ENCODE measurements around the gene BAHCC1.
A peak's percentile ranks its signal among the peaks of the same experiment; 100 is the strongest.
"Not testable (repeated sequence)": the region's sequence is repeated elsewhere in the genome, so short reads cannot be mapped to it uniquely, and the experiment has no call there.

The BAHCC1 gene

DNA sequence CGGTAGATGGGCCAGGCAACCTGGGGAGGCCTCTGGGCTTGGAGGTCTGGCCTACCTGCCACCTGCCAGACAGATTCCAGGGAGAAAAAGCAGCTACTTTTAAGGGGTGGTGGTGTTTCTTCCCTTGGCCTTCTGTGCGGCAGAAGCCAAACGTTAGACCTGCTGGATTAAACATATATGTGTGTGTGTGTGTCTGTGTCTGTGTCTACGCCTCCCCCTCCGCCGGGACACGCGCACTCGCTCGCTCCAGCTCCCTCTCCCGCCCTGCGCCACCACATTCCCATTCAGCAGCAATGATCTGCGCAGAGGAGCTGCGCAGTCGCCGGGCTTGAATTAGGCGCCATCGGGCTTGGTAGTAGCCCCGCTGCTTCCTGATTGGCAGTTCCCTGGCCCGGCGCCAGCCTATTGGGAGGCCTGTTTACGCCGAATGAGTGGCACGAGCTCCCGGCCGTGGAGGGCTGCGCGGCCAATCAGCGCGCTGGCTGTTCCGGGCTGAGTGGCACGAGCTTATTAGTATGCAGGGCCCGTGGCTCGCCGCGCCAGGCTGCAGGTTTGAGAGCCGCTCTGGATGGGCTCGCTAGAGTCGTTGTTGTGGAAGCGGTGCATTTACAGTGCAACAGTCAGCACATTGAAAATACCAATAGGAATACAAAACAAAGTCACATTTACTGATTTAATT, at the start of gene BAHCC1:
Gene BAHCC1 (plus strand): TSS at position 537 of the 679 bp plus-strand sequence. CDS start 4,283 bp downstream, outside the sequence.
- Histone ChIP-seq H3K27me3 (ENCODE audit: control insufficient read depth, insufficient read depth, low read length) (no peaks in the 10 kb centered on the region), H3K9ac (ENCODE audit: low read length) (peak within 1 kb of the TSS; percentile 73), H3K27ac (ENCODE audit: low read depth, low read length) (peak within 1 kb of the TSS; percentile 94), H3K36me3 (ENCODE audit: control insufficient read depth, insufficient read depth, low read length) (no peaks in the 10 kb centered on the region), H3K4me3 (ENCODE audit: low read length) (peak within 1 kb of the TSS; percentile 87), H3K4me1 (ENCODE audit: control insufficient read depth, insufficient read depth, low read length) (peaks cover 23% of the 10 kb centered on the region)

DNA sequence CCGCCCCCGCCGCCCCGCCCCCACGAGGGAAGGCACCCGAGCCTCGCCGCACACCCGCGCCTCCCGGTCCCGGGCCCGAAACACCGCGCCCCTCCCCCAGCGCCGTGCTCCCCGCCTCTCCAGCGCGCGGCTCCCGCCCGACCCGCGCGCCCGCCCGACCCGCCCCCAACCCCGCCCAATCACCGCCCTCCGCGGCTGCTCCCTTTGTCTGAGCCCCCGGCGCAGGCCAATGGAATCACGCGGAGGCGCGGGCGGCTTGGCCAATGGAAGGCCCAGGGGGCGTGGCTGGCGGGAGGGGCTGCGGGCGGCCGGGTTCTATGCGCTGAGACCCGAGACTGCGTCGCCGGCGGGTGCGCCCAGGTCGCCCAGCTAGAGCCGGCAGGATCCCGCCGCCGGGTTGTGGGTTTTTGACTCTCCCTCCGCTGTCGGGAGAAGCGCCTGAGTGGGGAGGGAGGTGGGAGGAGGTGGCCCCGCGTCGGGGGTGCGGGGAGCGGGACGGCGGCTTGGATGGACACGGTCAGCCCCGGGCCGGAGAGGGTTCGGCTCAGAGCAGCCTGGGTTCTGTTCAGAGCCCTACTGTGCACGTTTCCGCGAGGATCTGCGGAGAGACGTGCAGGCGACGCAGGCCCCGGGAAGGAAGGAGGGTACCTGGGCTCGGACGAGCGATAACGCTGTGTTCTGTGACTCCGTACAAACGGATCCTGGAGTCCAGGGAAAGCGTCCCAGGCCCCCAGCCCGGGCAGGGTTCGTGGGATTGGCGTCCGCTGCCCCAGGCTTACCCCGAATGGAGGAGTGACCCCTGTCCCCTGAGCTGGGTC, 49.0 kb upstream of the BAHCC1 start:
- peak overlapping the region; percentile 70 for H3K27ac ChIP-seq (ENCODE audit: low read depth, low read length)
- H3K36me3 ChIP-seq (ENCODE audit: control insufficient read depth, insufficient read depth, low read length), result no peaks in the 10 kb centered on the region
- H3K9ac ChIP-seq (ENCODE audit: low read length), result peak overlapping the region; percentile 45
- peak overlapping the region; percentile 70 for H3K4me3 ChIP-seq (ENCODE audit: low read length)
- H3K4me1 ChIP-seq (ENCODE audit: control insufficient read depth, insufficient read depth, low read length), result peaks cover 5% of the 10 kb centered on the region
- H3K27me3 ChIP-seq (ENCODE audit: control insufficient read depth, insufficient read depth, low read length), result no peaks in the 10 kb centered on the region

- peaks cover 5% of the 10 kb centered on the region for H3K4me1 ChIP-seq (ENCODE audit: control insufficient read depth, insufficient read depth, low read length)
- H3K27me3 ChIP-seq (ENCODE audit: control insufficient read depth, insufficient read depth, low read length), result no peaks in the 10 kb centered on the region
- no peak overlapping the region for H3K9ac ChIP-seq (ENCODE audit: low read length)
- peak overlapping the region; percentile 70 for H3K27ac ChIP-seq (ENCODE audit: low read depth, low read length)
- peak overlapping the region; percentile 70 for H3K4me3 ChIP-seq (ENCODE audit: low read length)
- no peaks in the 10 kb centered on the region for H3K36me3 ChIP-seq (ENCODE audit: control insufficient read depth, insufficient read depth, low read length)
Measured at GRCh38 chr17:81346908-81347349, 48.3 kb upstream of the BAHCC1 start.

DNA sequence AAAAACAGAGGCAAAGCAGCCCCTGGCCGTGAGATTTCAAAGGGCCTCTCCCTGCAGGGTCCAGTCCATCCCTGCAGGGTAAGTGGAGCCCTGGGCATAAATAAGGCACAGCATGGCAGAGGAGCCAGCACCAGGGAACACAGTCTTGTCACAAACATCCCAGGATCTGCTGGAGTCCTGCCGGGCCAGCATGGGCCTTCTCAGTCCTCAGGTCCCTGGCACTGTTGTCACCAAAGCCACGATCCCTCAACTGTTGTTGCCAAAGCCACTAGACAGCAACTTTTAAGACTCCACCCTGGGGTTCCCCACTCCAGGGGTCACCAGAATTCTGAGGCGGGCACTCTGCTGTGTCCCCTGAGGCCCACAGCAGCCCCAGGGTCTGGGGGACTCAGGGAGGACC, 47.8 kb upstream of the BAHCC1 start:
- no peak overlapping the region for H3K4me3 ChIP-seq (ENCODE audit: low read length)
- no peak overlapping the region for H3K27ac ChIP-seq (ENCODE audit: low read depth, low read length)
- H3K36me3 ChIP-seq (ENCODE audit: control insufficient read depth, insufficient read depth, low read length), result no peaks in the 10 kb centered on the region
- no peak overlapping the region for H3K9ac ChIP-seq (ENCODE audit: low read length)
- peaks cover 5% of the 10 kb centered on the region for H3K4me1 ChIP-seq (ENCODE audit: control insufficient read depth, insufficient read depth, low read length)
- no peaks in the 10 kb centered on the region for H3K27me3 ChIP-seq (ENCODE audit: control insufficient read depth, insufficient read depth, low read length)

- Histone ChIP-seq H3K9ac (ENCODE audit: low read length) (no peak overlapping the region), H3K4me3 (ENCODE audit: low read length) (no peak overlapping the region), H3K4me1 (ENCODE audit: control insufficient read depth, insufficient read depth, low read length) (peaks cover 5% of the 10 kb centered on the region), H3K27me3 (ENCODE audit: control insufficient read depth, insufficient read depth, low read length) (no peaks in the 10 kb centered on the region), H3K27ac (ENCODE audit: low read depth, low read length) (no peak overlapping the region), H3K36me3 (ENCODE audit: control insufficient read depth, insufficient read depth, low read length) (no peaks in the 10 kb centered on the region)
Measured at GRCh38 chr17:81348097-81349055, 46.9 kb upstream of the BAHCC1 start.

DNA sequence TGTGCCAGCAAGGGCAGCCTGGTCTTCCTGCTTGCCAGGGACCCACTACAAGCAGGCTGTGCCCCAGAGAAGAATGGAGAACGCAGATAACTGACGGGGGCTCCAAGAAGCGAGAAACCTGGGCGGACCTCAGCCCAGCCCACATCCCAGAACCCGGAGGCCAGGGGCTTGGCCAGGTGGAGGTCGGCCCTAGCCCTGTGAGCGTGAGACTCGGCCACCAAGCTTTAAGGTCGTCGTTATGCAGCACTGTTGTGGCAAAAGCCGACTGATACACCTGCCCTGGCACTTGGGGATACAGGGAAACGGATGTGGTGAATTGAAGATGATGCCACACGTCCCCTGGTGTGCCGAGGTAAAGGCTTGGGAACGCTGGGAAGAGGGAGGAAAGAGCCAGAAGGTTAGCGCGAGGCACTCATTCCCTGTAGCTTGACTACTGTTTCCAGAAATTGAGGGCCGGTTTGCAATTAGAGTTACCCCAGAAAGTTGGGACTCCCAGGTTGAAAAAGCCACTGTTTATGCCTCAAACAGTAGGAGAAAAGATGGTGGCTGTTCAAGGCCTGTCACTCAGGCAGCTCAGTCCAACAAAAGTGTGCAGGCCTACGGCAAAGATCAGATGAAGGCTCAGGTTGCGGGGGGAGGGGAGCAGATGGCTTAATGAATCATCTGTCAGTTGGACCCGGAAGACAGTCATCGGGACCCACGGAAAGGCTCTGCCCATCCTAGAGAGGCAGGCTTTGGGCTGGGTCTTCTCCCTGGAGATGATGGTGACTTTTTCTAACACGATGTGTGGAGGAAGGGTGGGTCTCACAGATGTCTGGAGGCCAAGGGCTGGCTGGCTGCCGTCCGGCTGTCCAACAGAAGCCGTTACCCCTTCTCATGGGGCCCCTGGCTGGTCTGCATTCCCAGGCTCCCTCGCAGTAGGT, 45.6 kb upstream of the BAHCC1 start:
- Histone ChIP-seq H3K9ac (ENCODE audit: low read length) (no peak overlapping the region), H3K27me3 (ENCODE audit: control insufficient read depth, insufficient read depth, low read length) (no peaks in the 10 kb centered on the region), H3K27ac (ENCODE audit: low read depth, low read length) (no peak overlapping the region)

GRCh38 chr17:81350320-81350890, 44.9 kb upstream of the BAHCC1 start:
- Histone ChIP-seq H3K27me3 (ENCODE audit: control insufficient read depth, insufficient read depth, low read length) (peaks cover 3% of the 10 kb centered on the region), H3K4me3 (ENCODE audit: low read length) (no peak overlapping the region), H3K36me3 (ENCODE audit: control insufficient read depth, insufficient read depth, low read length) (no peaks in the 10 kb centered on the region), H3K27ac (ENCODE audit: low read depth, low read length) (no peak overlapping the region), H3K4me1 (ENCODE audit: control insufficient read depth, insufficient read depth, low read length) (peaks cover 5% of the 10 kb centered on the region), H3K9ac (ENCODE audit: low read length) (no peak overlapping the region)

More for the DNA sequence above, 45.6 kb upstream of the BAHCC1 start:
- Histone ChIP-seq H3K4me1 (ENCODE audit: control insufficient read depth, insufficient read depth, low read length) (peaks cover 5% of the 10 kb centered on the region), H3K4me3 (ENCODE audit: low read length) (no peak overlapping the region), H3K36me3 (ENCODE audit: control insufficient read depth, insufficient read depth, low read length) (no peaks in the 10 kb centered on the region)

- not testable (repeated sequence) for H3K4me1 ChIP-seq (ENCODE audit: control insufficient read depth, insufficient read depth, low read length); H3K27me3 ChIP-seq (ENCODE audit: control insufficient read depth, insufficient read depth, low read length); H3K36me3 ChIP-seq (ENCODE audit: control insufficient read depth, insufficient read depth, low read length); H3K4me3 ChIP-seq (ENCODE audit: low read length); H3K9ac ChIP-seq (ENCODE audit: low read length); H3K27ac ChIP-seq (ENCODE audit: low read depth, low read length)
Measured at GRCh38 chr17:81351329-81352052, 43.8 kb upstream of the BAHCC1 start.

DNA sequence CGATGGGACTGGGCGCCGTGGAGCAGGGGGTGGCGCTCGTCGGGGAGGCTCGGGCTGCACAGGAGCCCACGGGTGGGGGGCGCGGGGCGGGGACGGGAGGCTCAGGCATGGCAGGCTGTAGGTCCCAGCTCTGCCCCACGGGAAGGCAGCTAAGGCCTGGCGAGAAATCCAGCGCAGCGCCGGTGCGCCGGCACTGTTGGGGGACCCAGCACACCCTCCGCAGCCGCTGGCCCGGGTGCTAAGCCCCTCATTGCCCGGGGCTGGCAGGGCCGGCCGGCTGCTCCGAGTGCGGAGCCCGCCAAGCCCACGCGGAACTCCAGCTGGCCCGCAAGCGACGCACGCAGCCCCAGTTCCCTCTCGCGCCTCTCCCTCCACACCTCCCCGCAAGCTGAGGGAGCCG, 43.2 kb upstream of the BAHCC1 start:
- not testable (repeated sequence) for H3K4me3 ChIP-seq (ENCODE audit: low read length); H3K27me3 ChIP-seq (ENCODE audit: control insufficient read depth, insufficient read depth, low read length); H3K4me1 ChIP-seq (ENCODE audit: control insufficient read depth, insufficient read depth, low read length); H3K27ac ChIP-seq (ENCODE audit: low read depth, low read length); H3K36me3 ChIP-seq (ENCODE audit: control insufficient read depth, insufficient read depth, low read length); H3K9ac ChIP-seq (ENCODE audit: low read length)

GRCh38 chr17:81354252-81354953, 40.9 kb upstream of the BAHCC1 start:
- Histone ChIP-seq H3K4me1 (ENCODE audit: control insufficient read depth, insufficient read depth, low read length) (no peaks in the 10 kb centered on the region), H3K27me3 (ENCODE audit: control insufficient read depth, insufficient read depth, low read length) (peaks cover 3% of the 10 kb centered on the region), H3K4me3 (ENCODE audit: low read length) (no peak overlapping the region), H3K9ac (ENCODE audit: low read length) (no peak overlapping the region), H3K27ac (ENCODE audit: low read depth, low read length) (no peak overlapping the region), H3K36me3 (ENCODE audit: control insufficient read depth, insufficient read depth, low read length) (no peaks in the 10 kb centered on the region)

Data from rectal smooth muscle tissue (tissue), 1 donor.